Neuronal stem cell (in vitro differentiated cells): ENCODE data around the gene BCL2.
A peak's percentile ranks its signal among the peaks of the same experiment; 100 is the strongest.

Experiments
- DNase-seq: peaks from one replicate; pipeline ENCODE4 v3.0.0-alpha.2; 2013; ENCODE audit warnings: low spot score
- H2AFZ ChIP-seq: one replicate; pipeline ENCODE4 v1.6.1; 2013; ENCODE audit warnings: mild to moderate bottlenecking, low read length, inconsistent platforms
- H2AK5ac ChIP-seq: 2 replicates; pipeline ENCODE4 v1.6.1; 2013; ENCODE audit warnings: low read depth, mild to moderate bottlenecking, inconsistent platforms, low read length, moderate library complexity, mixed read lengths
- H2BK120ac ChIP-seq: 2 replicates; pipeline ENCODE4 v1.6.1; 2013; ENCODE audit warnings: low read depth, mild to moderate bottlenecking, inconsistent platforms, low read length, moderate library complexity, mixed read lengths
- H2BK12ac ChIP-seq: one replicate; pipeline ENCODE4 v1.6.1; 2013; ENCODE audit warnings: low read length, inconsistent platforms
- H2BK15ac ChIP-seq: 2 replicates; pipeline ENCODE4 v1.6.1; 2013; ENCODE audit warnings: mild to moderate bottlenecking, low read length, inconsistent platforms, mixed read lengths
- H2BK5ac ChIP-seq: one replicate; pipeline ENCODE4 v1.6.1; 2013; ENCODE audit warnings: inconsistent platforms, mild to moderate bottlenecking, low read length, moderate library complexity
- H3K14ac ChIP-seq: one replicate; pipeline ENCODE4 v1.6.1; 2013; ENCODE audit warnings: low read length, inconsistent platforms
- H3K18ac ChIP-seq: 2 replicates; pipeline ENCODE4 v1.6.1; 2013; ENCODE audit warnings: low read length, inconsistent platforms
- H3K23ac ChIP-seq: 2 replicates; pipeline ENCODE4 v1.6.1; 2013; ENCODE audit warnings: low read depth, mild to moderate bottlenecking, mixed read lengths, low read length, inconsistent platforms; ENCODE audit not compliant: poor library complexity
- H3K27ac ChIP-seq: replicated peaks from 3 replicates; pipeline ENCODE4 v1.5.1; 2013; ENCODE audit warnings: low read length, inconsistent platforms
- H3K27me3 ChIP-seq, 3 experiments: 2 replicates each; pipeline ENCODE4 v1.6.1; 2013; ENCODE audit warnings: low read length in 3 of 3, mild to moderate bottlenecking in 2 of 3, inconsistent platforms in 1 of 3, low read depth in 1 of 3, mixed read lengths in 1 of 3, moderate library complexity in 1 of 3; ENCODE audit not compliant: control insufficient read depth in 3 of 3, insufficient read depth in 3 of 3
- H3K36me3 ChIP-seq, 2 donors: replicated peaks in 1 of 2; 2 replicates each; pipeline ENCODE4 v1.6.1; 2013; ENCODE audit warnings: low read length in 2 of 2; ENCODE audit not compliant: control insufficient read depth in 2 of 2, insufficient read depth in 2 of 2
- H3K4ac ChIP-seq: 2 replicates; pipeline ENCODE4 v1.6.1; 2013; ENCODE audit warnings: inconsistent platforms, mild to moderate bottlenecking, low read length, moderate library complexity
- H3K4me1 ChIP-seq, 2 donors: 1 replicate in 1 of 2; 2 replicates in 1 of 2; pipeline ENCODE4 v1.6.1; 2013; ENCODE audit warnings: low read length in 2 of 2, low read depth in 1 of 2; ENCODE audit not compliant: control insufficient read depth in 2 of 2, insufficient read depth in 1 of 2
- H3K4me2 ChIP-seq: one replicate; pipeline ENCODE4 v1.6.1; 2013; ENCODE audit warnings: mild to moderate bottlenecking, low read length, inconsistent platforms; ENCODE audit not compliant: insufficient read depth, poor library complexity, severe bottlenecking
- H3K4me3 ChIP-seq, 2 donors: 2 replicates each; pipeline ENCODE4 v1.5.1; 2013; ENCODE audit warnings: low read length in 2 of 2, mild to moderate bottlenecking in 2 of 2, inconsistent platforms in 1 of 2, moderate library complexity in 1 of 2
- H3K79me1 ChIP-seq: one replicate; pipeline ENCODE4 v1.6.1; 2013; ENCODE audit warnings: low read depth, mild to moderate bottlenecking, inconsistent platforms, low read length, moderate library complexity
- H3K9ac ChIP-seq: one replicate; pipeline ENCODE4 v1.6.1; 2013; ENCODE audit warnings: mild to moderate bottlenecking, low read depth, low read length, inconsistent platforms; ENCODE audit not compliant: poor library complexity
- H3K9me3 ChIP-seq, 2 donors: replicated peaks in 1 of 2; 2 replicates each; pipeline versions ENCODE3 to v1.6.1; 2013; ENCODE audit warnings: low read length in 2 of 2, mild to moderate bottlenecking in 2 of 2, inconsistent platforms in 1 of 2, low read depth in 1 of 2, mixed read lengths in 1 of 2, moderate library complexity in 1 of 2; ENCODE audit not compliant: control insufficient read depth in 2 of 2, insufficient read depth in 1 of 2
- H4K8ac ChIP-seq: one replicate; pipeline ENCODE4 v1.6.1; 2013; ENCODE audit warnings: low read depth, mild to moderate bottlenecking, inconsistent platforms, low read length, moderate library complexity
- H4K91ac ChIP-seq: one replicate; pipeline ENCODE4 v1.6.1; 2013; ENCODE audit warnings: low read length, low read depth, mild to moderate bottlenecking, inconsistent platforms; ENCODE audit not compliant: poor library complexity
- WGBS, 2 donors: extraction: QIAGEN DNeasy Blood & Tissue Kit; methylation state at CpG; one replicate each; pipeline ENCODE4 v1.1.7; 2013; ENCODE audit warnings: missing lambda C conversion rate in 2 of 2, mixed read lengths in 1 of 2; ENCODE audit not compliant: insufficient read length in 2 of 2, insufficient replicate concordance in 1 of 2; ENCODE audit errors: extremely low coverage in 2 of 2; 5-methylcytosine and 5-hydroxymethylcytosine counted together

Gene BCL2

DNA sequence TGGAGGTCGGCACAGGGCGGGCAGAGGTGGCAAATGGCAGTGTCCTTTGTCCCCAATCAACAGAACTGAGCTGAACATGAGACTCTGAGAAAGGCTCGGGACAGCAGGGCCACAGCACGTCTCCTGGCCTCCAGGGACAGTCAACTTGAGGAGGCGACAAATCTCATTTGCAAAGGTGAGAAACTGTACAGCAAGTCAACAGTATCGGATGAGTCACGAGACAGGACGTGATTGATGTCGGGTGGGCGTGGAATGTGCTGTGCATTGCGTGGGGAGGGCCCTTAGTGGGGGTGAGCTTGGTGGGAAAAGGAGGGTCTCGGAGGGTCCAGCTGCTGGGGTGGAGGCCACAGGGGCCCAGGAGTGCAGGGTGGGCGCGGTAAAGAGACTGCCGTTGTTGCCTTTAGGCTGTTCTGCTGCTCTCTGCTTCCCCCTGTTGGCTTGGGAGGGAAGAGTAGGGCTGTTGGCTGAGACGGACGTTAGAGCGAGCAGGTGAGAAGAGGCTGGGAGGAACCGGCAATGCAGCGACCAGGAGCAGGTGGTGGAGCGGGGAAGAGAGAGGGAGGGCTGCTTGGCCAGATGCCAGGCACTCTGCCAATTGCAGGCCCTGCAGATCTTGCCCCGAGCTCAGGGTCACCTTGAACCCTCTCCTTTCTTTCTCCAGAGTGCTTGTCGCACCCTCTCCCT, 164.3 kb downstream of the BCL2 start:
- DNase-seq, result peak; percentile 41
- Histone ChIP-seq H3K18ac (peak overlapping the region; percentile 38), H2BK12ac (no peak overlapping the region), H4K8ac (no peak overlapping the region), H3K4me1 (peaks cover 0 to 2% of the 10 kb centered on the region in 2 donors), H2BK15ac (peak overlapping the region; percentile 69), H2AFZ (no peak overlapping the region), H4K91ac (no peak overlapping the region), H3K9me3 (no peaks in the 10 kb centered on the region), H3K79me1 (no peaks in the 10 kb centered on the region), H3K36me3 (no peaks in the 10 kb centered on the region), H3K9ac (peak overlapping the region; percentile 17), H2BK120ac (peak overlapping the region; percentile 2), H2AK5ac (peak overlapping the region; percentile 1), H3K4me2 (no peak overlapping the region), H3K14ac (no peak overlapping the region), H3K4ac (no peak overlapping the region), H3K27me3 (no peaks in the 10 kb centered on the region), H3K27ac (no peak overlapping the region), H2BK5ac (no peak overlapping the region), H3K4me3 (no peak overlapping the region), H3K23ac (peak overlapping the region; percentile 34)
- no CpG with 5 or more reads among the region's 23 CpGs for WGBS, 2 donors

DNA sequence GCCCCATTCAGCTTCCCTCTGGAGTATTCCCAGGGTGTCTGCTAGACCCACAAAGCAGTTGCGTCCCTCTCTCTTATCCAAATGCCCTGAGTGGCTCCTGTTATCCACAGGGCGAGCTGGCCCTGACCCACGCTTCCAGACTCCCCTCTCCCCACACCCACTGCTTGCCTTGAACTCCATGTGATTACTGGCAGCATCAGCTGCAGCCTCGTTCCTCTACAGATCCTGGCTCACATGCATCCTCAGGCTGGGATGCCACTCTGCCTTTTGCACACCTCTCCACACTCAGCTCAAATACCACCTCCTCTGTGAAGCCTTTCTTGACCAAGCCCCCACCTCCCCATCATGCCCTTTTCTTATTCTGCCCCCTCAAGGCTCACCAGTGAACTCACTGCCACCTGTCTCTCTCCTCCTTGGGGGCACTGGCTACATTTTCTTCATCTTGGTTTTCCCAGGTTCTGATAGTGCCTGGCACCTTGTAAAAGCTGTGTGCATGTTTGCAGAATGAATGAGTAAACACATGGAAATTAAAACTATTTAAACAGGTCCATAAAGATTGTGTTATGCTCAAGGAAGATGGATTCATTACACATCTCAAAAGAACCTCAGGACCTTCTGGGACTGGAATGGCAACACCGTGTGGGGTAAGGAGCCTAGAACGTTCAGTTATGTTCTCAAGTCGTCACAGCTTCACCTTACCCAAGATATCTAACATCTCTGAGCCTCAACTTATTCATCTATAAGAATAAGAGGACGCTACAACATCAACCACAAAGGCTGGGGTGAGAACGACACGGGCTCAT, 165.0 kb downstream of the BCL2 start:
- Histone ChIP-seq H3K23ac (no peak overlapping the region), H3K9me3 (no peaks in the 10 kb centered on the region), H4K8ac (no peak overlapping the region), H3K14ac (no peak overlapping the region), H2BK5ac (no peak overlapping the region), H2BK12ac (no peak overlapping the region), H4K91ac (no peak overlapping the region), H3K4me1 (peaks cover 0 to 2% of the 10 kb centered on the region in 2 donors), H2AFZ (no peak overlapping the region), H3K27ac (no peak overlapping the region), H2AK5ac (peak overlapping the region; percentile 1), H3K4me3 (no peak overlapping the region), H3K79me1 (no peaks in the 10 kb centered on the region), H2BK15ac (peak overlapping the region; percentile 69), H2BK120ac (no peak overlapping the region), H3K36me3 (no peaks in the 10 kb centered on the region), H3K9ac (no peak overlapping the region), H3K4ac (no peak overlapping the region), H3K4me2 (no peak overlapping the region), H3K18ac (peak overlapping the region; percentile 24), H3K27me3 (no peaks in the 10 kb centered on the region)
- DNase-seq, result no peak
- no CpG with 5 or more reads among the region's 10 CpGs for WGBS, 2 donors

DNA sequence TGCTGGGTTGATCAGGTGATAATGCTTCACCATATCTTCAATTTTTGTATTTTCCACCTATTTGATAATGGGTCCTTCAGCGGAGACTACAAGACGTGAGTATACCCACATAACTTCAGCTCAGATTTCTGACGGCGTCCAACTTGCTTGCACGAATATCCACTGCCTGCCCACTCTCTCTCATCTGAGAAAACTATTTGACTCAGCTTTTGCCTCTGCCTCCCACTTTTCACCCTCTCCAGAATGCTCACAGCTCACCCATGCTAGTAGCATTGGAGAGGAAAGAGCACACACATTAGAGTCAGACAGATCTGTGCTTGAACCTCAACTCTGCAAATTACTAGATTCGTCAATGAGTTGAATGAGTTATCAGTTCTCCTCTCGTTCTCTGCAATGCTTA, 166.8 kb downstream of the BCL2 start:
- Histone ChIP-seq H2BK15ac (no peak overlapping the region), H3K18ac (no peak overlapping the region), H2BK5ac (no peak overlapping the region), H3K27me3 (no peaks in the 10 kb centered on the region), H2BK12ac (no peak overlapping the region), H2AK5ac (no peak overlapping the region), H3K14ac (no peak overlapping the region), H3K36me3 (no peaks in the 10 kb centered on the region), H3K9me3 (no peaks in the 10 kb centered on the region), H3K4me1 (peaks cover 0 to 2% of the 10 kb centered on the region in 2 donors), H3K4me3 (no peak overlapping the region), H2BK120ac (no peak overlapping the region), H3K23ac (no peak overlapping the region), H3K4ac (no peak overlapping the region), H4K8ac (no peak overlapping the region), H2AFZ (no peak overlapping the region), H3K4me2 (no peak overlapping the region), H4K91ac (no peak overlapping the region), H3K79me1 (no peaks in the 10 kb centered on the region), H3K9ac (no peak overlapping the region), H3K27ac (no peak overlapping the region)
- WGBS, 2 donors, result no CpG with 5 or more reads among the region's 7 CpGs
- DNase-seq, result no peak

DNA sequence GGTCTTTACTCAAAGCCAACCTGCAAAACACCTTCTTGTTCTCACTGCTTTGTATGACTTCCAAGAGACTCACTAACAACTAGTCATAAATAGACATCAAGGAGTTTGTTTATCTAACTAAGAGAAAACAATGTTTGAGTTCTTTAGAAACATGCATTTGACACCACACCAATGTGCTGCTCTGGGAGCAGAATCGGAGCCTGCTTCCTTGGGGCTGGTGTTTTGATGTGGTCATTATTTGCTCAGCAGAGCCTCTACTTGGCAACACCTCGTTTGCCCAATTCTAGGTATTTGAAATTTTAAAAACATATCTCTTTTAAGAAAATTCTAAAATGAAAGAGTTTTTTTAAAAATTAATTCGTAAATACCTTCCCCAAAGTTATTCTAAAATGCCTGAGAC, 167.5 kb downstream of the BCL2 start:
- Histone ChIP-seq H3K27ac (no peak overlapping the region), H2BK15ac (no peak overlapping the region), H2BK12ac (no peak overlapping the region), H3K14ac (no peak overlapping the region), H3K18ac (no peak overlapping the region), H3K9me3 (no peaks in the 10 kb centered on the region), H3K4ac (no peak overlapping the region), H3K36me3 (no peaks in the 10 kb centered on the region), H3K4me1 (peaks cover 0 to 2% of the 10 kb centered on the region in 2 donors), H2AFZ (no peak overlapping the region), H3K27me3 (no peaks in the 10 kb centered on the region), H3K79me1 (no peaks in the 10 kb centered on the region), H2BK5ac (no peak overlapping the region), H2BK120ac (no peak overlapping the region), H3K23ac (no peak overlapping the region), H4K8ac (no peak overlapping the region), H2AK5ac (no peak overlapping the region), H3K9ac (no peak overlapping the region), H4K91ac (no peak overlapping the region), H3K4me2 (no peak overlapping the region), H3K4me3 (no peak overlapping the region)
- WGBS, 2 donors, result no CpG with 5 or more reads among the region's 3 CpGs
- DNase-seq, result no peak
